ENCODE results near the gene PCAT6.
A peak's percentile ranks its signal among the peaks of the same experiment; 100 is the strongest.
"Not testable (repeated sequence)": the region's sequence is repeated elsewhere in the genome, so short reads cannot be mapped to it uniquely, and the experiment has no call there.

The PCAT6 gene

GRCh38 chr1:202810615-202811295, at the start of gene PCAT6:
Gene PCAT6, plus strand, starts transcription at chr1:202810954.
- DNase-seq (ENCODE audit: low spot score): peak; percentile 97

GRCh38 chr1:202762019-202762418, 48.7 kb upstream of the PCAT6 start:
- DNase-seq (ENCODE audit: low spot score): no peak

GRCh38 chr1:202765721-202766120, 45.0 kb upstream of the PCAT6 start:
- no peak for DNase-seq (ENCODE audit: low spot score)

- DNase-seq (ENCODE audit: low spot score): no peak
These were observed 40.6 kb upstream of the PCAT6 start for GRCh38 chr1:202770135-202770534.

GRCh38 chr1:202781180-202781579, 29.6 kb upstream of the PCAT6 start:
- no peak for DNase-seq (ENCODE audit: low spot score)

- no peak for DNase-seq (ENCODE audit: low spot score)
These were observed 23.9 kb upstream of the PCAT6 start for GRCh38 chr1:202786804-202787203.

GRCh38 chr1:202788800-202789199, 22.0 kb upstream of the PCAT6 start:
- DNase-seq (ENCODE audit: low spot score): no peak

GRCh38 chr1:202791077-202791747, 19.5 kb upstream of the PCAT6 start:
- no peak for DNase-seq (ENCODE audit: low spot score)

GRCh38 chr1:202794051-202794740, 16.6 kb upstream of the PCAT6 start:
- peak; percentile 25 for DNase-seq (ENCODE audit: low spot score)

GRCh38 chr1:202794931-202795330, 15.8 kb upstream of the PCAT6 start:
- DNase-seq (ENCODE audit: low spot score): not testable (repeated sequence)

- DNase-seq (ENCODE audit: low spot score): no peak
These were observed 14.1 kb upstream of the PCAT6 start for GRCh38 chr1:202796670-202797069.

- no peak for DNase-seq (ENCODE audit: low spot score)
These were observed 12.5 kb upstream of the PCAT6 start for GRCh38 chr1:202798260-202798659.

- no peak for DNase-seq (ENCODE audit: low spot score)
These were observed 11.9 kb upstream of the PCAT6 start for GRCh38 chr1:202798792-202799331.

GRCh38 chr1:202800742-202801141, 10.0 kb upstream of the PCAT6 start:
- DNase-seq (ENCODE audit: low spot score): no peak

- DNase-seq (ENCODE audit: low spot score): no peak
These were observed 9.6 kb upstream of the PCAT6 start for GRCh38 chr1:202801175-202801574.

GRCh38 chr1:202802034-202802433, 8.7 kb upstream of the PCAT6 start:
- DNase-seq (ENCODE audit: low spot score): no peak

GRCh38 chr1:202802998-202803932, 7.5 kb upstream of the PCAT6 start:
- no peak for DNase-seq (ENCODE audit: low spot score)

- DNase-seq (ENCODE audit: low spot score): no peak
These were observed 6.6 kb upstream of the PCAT6 start for GRCh38 chr1:202804126-202804525.

- DNase-seq (ENCODE audit: low spot score): no peak
These were observed 4.6 kb upstream of the PCAT6 start for GRCh38 chr1:202805886-202806844.

- peak; percentile 24 for DNase-seq (ENCODE audit: low spot score)
These were observed 3.8 kb upstream of the PCAT6 start for GRCh38 chr1:202806845-202807450.
